Measurements from ENCODE around the gene TMEM54. TPM values are rescaled to one million over a fixed set of nuclear protein-coding genes. Genes with fewer than 3 reads are reported as not detected.

The TMEM54 gene
- total RNA-seq, 1 donor from 2014 or later: 0.49 TPM

DNA sequence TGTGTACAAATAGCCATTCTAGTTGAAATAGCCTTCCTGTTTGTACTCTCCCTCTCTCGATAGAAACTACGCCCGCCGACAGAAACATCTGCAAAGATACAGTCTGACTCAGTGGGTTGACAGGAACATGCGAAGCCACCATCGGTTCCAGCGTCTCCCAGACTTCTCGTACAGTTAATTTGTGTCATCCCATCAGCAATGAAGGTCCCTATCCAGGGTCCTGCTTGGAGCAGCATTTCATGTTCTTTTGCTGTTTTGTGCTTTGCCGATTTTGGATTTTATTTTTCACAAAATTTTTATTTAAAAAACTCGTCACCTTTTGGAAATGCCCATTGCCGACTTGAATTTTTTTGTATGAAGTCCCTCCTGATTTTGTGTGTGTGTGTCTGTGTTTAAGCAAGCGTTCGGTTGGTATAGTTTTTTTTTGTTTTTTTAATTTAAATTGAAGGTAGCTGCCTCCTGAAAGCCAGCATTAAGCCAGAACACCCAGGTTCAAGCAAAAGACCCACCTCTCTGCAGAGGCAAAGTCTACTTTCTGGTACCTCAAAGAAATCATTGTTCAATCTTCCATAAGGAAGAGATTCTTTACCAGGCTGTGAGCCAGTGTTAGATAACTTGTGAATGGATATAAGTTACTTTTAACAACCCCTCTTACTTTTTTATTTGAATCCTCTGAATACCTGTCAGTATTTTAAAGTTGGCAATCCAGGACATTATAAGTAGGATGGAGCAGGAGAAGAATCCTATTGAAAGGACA lies 45.1 kb downstream of the TMEM54 start:
- TF ChIP-seq, protein P1, sequence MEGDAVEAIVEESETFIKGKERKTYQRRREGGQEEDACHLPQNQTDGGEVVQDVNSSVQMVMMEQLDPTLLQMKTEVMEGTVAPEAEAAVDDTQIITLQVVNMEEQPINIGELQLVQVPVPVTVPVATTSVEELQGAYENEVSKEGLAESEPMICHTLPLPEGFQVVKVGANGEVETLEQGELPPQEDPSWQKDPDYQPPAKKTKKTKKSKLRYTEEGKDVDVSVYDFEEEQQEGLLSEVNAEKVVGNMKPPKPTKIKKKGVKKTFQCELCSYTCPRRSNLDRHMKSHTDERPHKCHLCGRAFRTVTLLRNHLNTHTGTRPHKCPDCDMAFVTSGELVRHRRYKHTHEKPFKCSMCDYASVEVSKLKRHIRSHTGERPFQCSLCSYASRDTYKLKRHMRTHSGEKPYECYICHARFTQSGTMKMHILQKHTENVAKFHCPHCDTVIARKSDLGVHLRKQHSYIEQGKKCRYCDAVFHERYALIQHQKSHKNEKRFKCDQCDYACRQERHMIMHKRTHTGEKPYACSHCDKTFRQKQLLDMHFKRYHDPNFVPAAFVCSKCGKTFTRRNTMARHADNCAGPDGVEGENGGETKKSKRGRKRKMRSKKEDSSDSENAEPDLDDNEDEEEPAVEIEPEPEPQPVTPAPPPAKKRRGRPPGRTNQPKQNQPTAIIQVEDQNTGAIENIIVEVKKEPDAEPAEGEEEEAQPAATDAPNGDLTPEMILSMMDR (IDR thresholded peaks at IDR 0.05; ENCODE audit: unreplicated experiment): no peak
- DNase-seq (ENCODE audit: low spot score): no peak
- Mint-ChIP-seq H3K4me3 (ENCODE audit: unreplicated experiment) (no peak overlapping the region), H3K36me3 (ENCODE audit: low read depth, unreplicated experiment) (no peaks in the 10 kb centered on the region), H3K4me1 (ENCODE audit: unreplicated experiment) (peaks cover 12% of the 10 kb centered on the region), H3K9me3 (ENCODE audit: unreplicated experiment) (no peaks in the 10 kb centered on the region), H3K27me3 (ENCODE audit: unreplicated experiment) (no peaks in the 10 kb centered on the region), H3K27ac (ENCODE audit: unreplicated experiment) (no peak overlapping the region)

DNA sequence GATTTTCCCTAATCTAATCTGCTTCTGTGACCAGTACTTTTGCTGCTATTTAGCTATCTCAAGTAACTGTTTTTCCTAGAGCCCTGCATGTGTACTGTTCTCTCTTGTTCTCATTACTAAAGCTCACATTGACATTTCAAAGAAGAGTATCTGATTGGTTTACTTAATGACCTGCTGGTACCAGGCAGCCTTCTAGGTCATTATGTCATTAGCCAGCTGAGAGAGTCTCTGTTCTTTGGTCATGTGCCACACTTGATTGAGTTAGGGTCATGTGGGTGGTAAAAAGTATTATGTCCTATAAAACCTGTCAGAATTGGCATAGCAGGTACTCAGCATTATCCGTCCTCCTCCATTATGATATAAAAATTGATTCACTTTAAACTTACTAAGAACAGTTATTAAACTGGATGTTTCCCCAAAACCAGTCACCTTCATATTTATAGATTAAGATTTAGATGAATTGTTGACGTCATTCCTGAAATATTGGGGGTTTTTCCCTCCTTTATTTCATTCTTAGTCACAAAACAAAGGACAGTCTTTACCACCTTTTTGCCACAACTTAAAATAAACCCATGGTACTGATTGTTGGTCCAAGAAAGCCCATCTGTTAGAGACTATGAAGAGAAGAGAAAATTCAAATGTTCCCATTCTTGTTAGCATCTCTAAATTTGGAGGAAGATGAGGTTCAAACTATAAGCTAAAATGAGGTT lies 52.7 kb downstream of the TMEM54 start:
- TF ChIP-seq, protein P1 (IDR thresholded peaks at IDR 0.05; ENCODE audit: unreplicated experiment): no peak
- H3K4me3 Mint-ChIP-seq (ENCODE audit: unreplicated experiment): no peak overlapping the region
- H3K36me3 Mint-ChIP-seq (ENCODE audit: low read depth, unreplicated experiment): peaks cover 5% of the 10 kb centered on the region
- H3K27ac Mint-ChIP-seq (ENCODE audit: unreplicated experiment): no peak overlapping the region
- no peaks in the 10 kb centered on the region for H3K4me1 Mint-ChIP-seq (ENCODE audit: unreplicated experiment)
- no peak for DNase-seq (ENCODE audit: low spot score)
- no peaks in the 10 kb centered on the region for H3K9me3 Mint-ChIP-seq (ENCODE audit: unreplicated experiment)
- no peaks in the 10 kb centered on the region for H3K27me3 Mint-ChIP-seq (ENCODE audit: unreplicated experiment)

Other genes starting within 250 kb of the TMEM54 start
- gene SYNC, start 198.6 kb downstream of the TMEM54 start, total RNA-seq (ENCODE audit: unreplicated experiment): 0.49 TPM
- gene YARS1, start 84.0 kb downstream of the TMEM54 start, total RNA-seq (ENCODE audit: unreplicated experiment): 73.2 TPM
- gene S100PBP, start 83.7 kb downstream of the TMEM54 start, total RNA-seq (ENCODE audit: unreplicated experiment): 43.3 TPM
- 5.5 TPM for gene FNDC5, start 30.5 kb downstream of the TMEM54 start, total RNA-seq (ENCODE audit: unreplicated experiment)
- not detected for gene HPCA, start 14.9 kb downstream of the TMEM54 start, total RNA-seq (ENCODE audit: unreplicated experiment)
- gene RNF19B, start 63.4 kb upstream of the TMEM54 start, total RNA-seq (ENCODE audit: unreplicated experiment): 18.8 TPM
- gene AK2, start 135.5 kb upstream of the TMEM54 start, total RNA-seq (ENCODE audit: unreplicated experiment): 74.6 TPM
- 1.4 TPM for gene AZIN2, start 179.8 kb upstream of the TMEM54 start, total RNA-seq (ENCODE audit: unreplicated experiment)

All from endothelial cell (in vitro differentiated cells).